Peyer's patch (tissue), 4 donors: ENCODE results near the gene MCUB. TPM values are rescaled to one million over a fixed set of nuclear protein-coding genes. Genes with fewer than 3 reads are reported as not detected.

ENCODE experiments used
- DNase-seq, 3 donors: peaks; one replicate each; pipeline ENCODE4 v3.0.0-alpha.2; 2017 to 2019
- H3K27ac ChIP-seq, 4 donors: fragments of 200-600 bp; sonication (generic); one replicate each; pipeline ENCODE4 v1.5.1; 2016 to 2019
- H3K27me3 ChIP-seq, 2 donors: fragments of 200-600 bp; sonication (generic); one replicate each; pipeline ENCODE4 v1.5.1; 2019
- H3K36me3 ChIP-seq, 3 donors: fragments of 200-600 bp; sonication (generic); one replicate each; pipeline ENCODE4 v1.5.1; 2016 to 2019
- H3K4me1 ChIP-seq, 4 donors: fragments of 200-600 bp; sonication (generic); one replicate each; pipeline ENCODE4 v1.5.1; 2016 to 2019
- H3K4me3 ChIP-seq, 4 donors: fragments of 200-600 bp; sonication (generic); 1 replicate in 3 of 4; 2 replicates in 1 of 4; pipeline ENCODE4 v1.5.1; 2016 to 2019; ENCODE audit warnings: mild to moderate bottlenecking in 1 of 4
- H3K9me3 ChIP-seq, 4 donors: fragments of 200-600 bp; sonication (generic); one replicate each; pipeline ENCODE4 v1.5.1; 2016 to 2019; ENCODE audit warnings: mild to moderate bottlenecking in 1 of 4
- CTCF ChIP-seq, 6 experiments: fragments of 450-650 bp in 4 of 6; fragments of 200-600 bp in 2 of 6; sonication (generic) in 1 of 6; IDR thresholded peaks; one replicate each; pipeline ENCODE4 v1.5.1; 2017 to 2019; ENCODE audit warnings: antibody characterized with exemption in 6 of 6, mild to moderate bottlenecking in 3 of 6, moderate library complexity in 1 of 6
- POLR2A ChIP-seq, 2 donors: fragments of 450-650 bp; IDR thresholded peaks; one replicate each; pipeline ENCODE4 v1.5.1; 2017; ENCODE audit warnings: antibody characterized with exemption in 2 of 2, mild to moderate bottlenecking in 2 of 2, moderate library complexity in 2 of 2
- total RNA-seq, 4 donors: library from RNA; depleted of rRNA; stranded (reverse); fragments of >200 nt; gene quantifications; one replicate each; pipeline ENCODE4 v1.1.0, GENCODE V29; 2016

Gene MCUB
- total RNA-seq, 4 donors from 2014 or later = 3.8 to 22.3 (median 5.5) TPM

- Histone ChIP-seq H3K27ac (peak overlapping the region; percentile 77 to 97 (median 84)), H3K4me3 (peak overlapping the region; percentile 63 to 86 (median 74)), H3K36me3 (no peaks in the 10 kb centered on the region), H3K27me3 (no peaks in the 10 kb centered on the region), H3K9me3 (no peaks in the 10 kb centered on the region), H3K4me1 (peaks cover 0 to 9% (median 0%) of the 10 kb centered on the region in 4 donors)
- peak in 2 of 3 donors; percentile 32 to 64 for DNase-seq
- no peak for TF ChIP-seq CTCF (IDR thresholded peaks at IDR 0.05)
- TF ChIP-seq POLR2A (IDR thresholded peaks at IDR 0.05) = no peak
Observed at GRCh38 chr4:109559625-109559982, 442 bp upstream of the MCUB start.

GRCh38 chr4:109560687-109561461 lies 828 bp downstream of the MCUB start:
- peak; percentile 65 to 66 (median 66) for DNase-seq
- H3K9me3 ChIP-seq = no peaks in the 10 kb centered on the region
- H3K27me3 ChIP-seq = no peaks in the 10 kb centered on the region
- H3K27ac ChIP-seq = peak overlapping the region; percentile 77 to 97 (median 84)
- H3K4me3 ChIP-seq = peak overlapping the region; percentile 63 to 86 (median 74)
- peaks cover 0 to 9% (median 0%) of the 10 kb centered on the region in 4 donors for H3K4me1 ChIP-seq
- H3K36me3 ChIP-seq = no peaks in the 10 kb centered on the region
- TF ChIP-seq CTCF (IDR thresholded peaks at IDR 0.05) (no peak), POLR2A (IDR thresholded peaks at IDR 0.05) (no peak)

- Histone ChIP-seq H3K27me3 (no peaks in the 10 kb centered on the region), H3K4me3 (no peak overlapping the region), H3K9me3 (no peaks in the 10 kb centered on the region), H3K36me3 (no peaks in the 10 kb centered on the region), H3K4me1 (peaks cover 0 to 9% (median 0%) of the 10 kb centered on the region in 4 donors), H3K27ac (no peak overlapping the region)
- TF ChIP-seq POLR2A (IDR thresholded peaks at IDR 0.05) = no peak
- TF ChIP-seq CTCF (IDR thresholded peaks at IDR 0.05) = no peak
- no peak for DNase-seq
Observed at GRCh38 chr4:109562457-109563239, 2.6 kb downstream of the MCUB start.

- DNase-seq = no peak
- no peaks in the 10 kb centered on the region for H3K4me1 ChIP-seq
- no peak overlapping the region for H3K27ac ChIP-seq
- H3K36me3 ChIP-seq = no peaks in the 10 kb centered on the region
- H3K4me3 ChIP-seq = no peak overlapping the region
- TF ChIP-seq POLR2A (IDR thresholded peaks at IDR 0.05) (no peak), CTCF (IDR thresholded peaks at IDR 0.05) (no peak)
- H3K27me3 ChIP-seq = no peaks in the 10 kb centered on the region
- H3K9me3 ChIP-seq = no peaks in the 10 kb centered on the region
Observed at GRCh38 chr4:109571494-109571893, 11.4 kb downstream of the MCUB start.

GRCh38 chr4:109572154-109572553 lies 12.1 kb downstream of the MCUB start:
- no peaks in the 10 kb centered on the region for H3K4me1 ChIP-seq
- no peak overlapping the region for H3K27ac ChIP-seq
- TF ChIP-seq CTCF (IDR thresholded peaks at IDR 0.05) = no peak
- TF ChIP-seq POLR2A (IDR thresholded peaks at IDR 0.05) = no peak
- H3K27me3 ChIP-seq = no peaks in the 10 kb centered on the region
- H3K36me3 ChIP-seq = no peaks in the 10 kb centered on the region
- H3K4me3 ChIP-seq = no peak overlapping the region
- no peaks in the 10 kb centered on the region for H3K9me3 ChIP-seq
- DNase-seq = no peak
